NCI-H774 (cell line): ENCODE data around the gene KLHL13.

Source experiments
- DNase-seq: peaks from one replicate; lab custom pipeline; 2025; lab: John Stamatoyannopoulos, UW

KLHL13 gene

DNA sequence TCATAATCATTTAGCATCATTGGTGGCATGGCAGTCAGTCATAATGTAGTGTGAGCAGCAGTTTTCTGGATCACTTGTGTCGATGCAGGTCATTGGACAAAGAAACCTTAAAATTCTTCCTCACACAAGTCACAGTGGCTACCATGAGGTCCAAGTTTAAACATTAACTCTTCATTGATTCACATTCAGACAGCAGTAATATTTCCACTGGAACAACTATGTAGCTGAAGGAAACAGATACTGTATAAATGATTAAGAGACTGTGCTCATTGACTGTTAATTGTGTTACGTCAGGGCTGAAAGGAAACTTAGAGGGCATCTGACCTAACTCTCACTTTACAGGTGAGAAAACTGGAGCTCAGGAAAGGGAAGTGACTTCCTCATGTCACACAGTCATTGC, 261.8 kb downstream of the KLHL13 start:
- DNase-seq, result no peak

GRCh38 chrX:117851025-117851424, 265.6 kb downstream of the KLHL13 start:
- no peak for DNase-seq
